Calu3 (cell line): ENCODE results near the gene UGT3A2. TPM values are rescaled to one million over a fixed set of nuclear protein-coding genes. Genes with fewer than 3 reads are reported as not detected.
"Not testable (repeated sequence)": the region's sequence is repeated elsewhere in the genome, so short reads cannot be mapped to it uniquely, and the experiment has no call there.

Experiments
- BruUV-seq: library from RNA; stranded (reverse); fragments of 400-500 nt; replicated peaks from 2 replicates; lab custom pipeline; 2021; lab: Mats Ljungman, UMichigan
- CTCF ChIA-PET: fragments of 300-600 bp; sonication (Branson Sonifier 250); formaldehyde crosslinking; loops from one replicate; lab custom pipeline; 2022; ENCODE audit warnings: antibody characterized with exemption; lab: Charles Lee
- DNase-seq: peaks from one replicate; pipeline ENCODE4 v3.0.0; 2022
- H3K27ac Mint-ChIP-seq: one replicate; pipeline ENCODE4 v1.8.0; 2022; ENCODE audit warnings: mixed read lengths; ENCODE audit not compliant: unreplicated experiment
- H3K27me3 Mint-ChIP-seq: one replicate; pipeline ENCODE4 v1.8.0; 2022; ENCODE audit warnings: mixed read lengths; ENCODE audit not compliant: unreplicated experiment
- H3K36me3 Mint-ChIP-seq: one replicate; pipeline ENCODE4 v1.8.0; 2022; ENCODE audit warnings: mild to moderate bottlenecking, moderate library complexity, mixed read lengths; ENCODE audit not compliant: insufficient read depth, unreplicated experiment
- H3K4me1 Mint-ChIP-seq: one replicate; pipeline ENCODE4 v1.8.0; 2022; ENCODE audit warnings: mild to moderate bottlenecking, low read depth, mixed read lengths; ENCODE audit not compliant: unreplicated experiment
- H3K4me3 Mint-ChIP-seq: one replicate; pipeline ENCODE4 v1.8.0; 2022; ENCODE audit warnings: mild to moderate bottlenecking, low read depth, moderate library complexity, mixed read lengths; ENCODE audit not compliant: unreplicated experiment
- H3K9me3 Mint-ChIP-seq: one replicate; pipeline ENCODE4 v1.8.0; 2022; ENCODE audit warnings: low read depth, mixed read lengths; ENCODE audit not compliant: unreplicated experiment
- CTCF ChIP-seq: fragments of 200-600 bp; IDR thresholded peaks from one replicate; pipeline ENCODE4 v1.8.0; 2022; ENCODE audit warnings: antibody characterized with exemption; ENCODE audit not compliant: unreplicated experiment
- intact Hi-C: fragments of 100-400 bp; cut with micrococcal nuclease; formaldehyde crosslinking; loops from one replicate; pipeline ENCODE4 v1.10.0; 2022; ENCODE audit not compliant: unreplicated experiment
- total RNA-seq: library from RNA; stranded (reverse); gene quantifications from 2 replicates; pipeline ENCODE4 v1.2.3, GENCODE V29; 2022

Gene UGT3A2
- total RNA-seq, 1 experiment from 2014 or later, result not detected

GRCh38 chr5:36041537-36041845, 25.2 kb downstream of the UGT3A2 start:
- CTCF ChIA-PET, result no interaction called here
- no peaks in the 10 kb centered on the region for H3K36me3 Mint-ChIP-seq
- BruUV-seq, result no TSS peak
- intact Hi-C loops, result loop anchor here (1.0 kb wide), 1 partner anchor 78 kb away; no protein-coding TSS in a partner anchor
- H3K4me3 Mint-ChIP-seq, result no peak overlapping the region
- peaks cover 7% of the 10 kb centered on the region for H3K9me3 Mint-ChIP-seq
- no peaks in the 10 kb centered on the region for H3K4me1 Mint-ChIP-seq
- no peak for TF ChIP-seq CTCF
- DNase-seq, result peak; percentile 7
- no peak overlapping the region for H3K27ac Mint-ChIP-seq
- H3K27me3 Mint-ChIP-seq, result no peaks in the 10 kb centered on the region

GRCh38 chr5:36040651-36041536, 25.8 kb downstream of the UGT3A2 start:
- Mint-ChIP-seq H3K4me3 (no peak overlapping the region), H3K9me3 (peaks cover 7% of the 10 kb centered on the region), H3K36me3 (no peaks in the 10 kb centered on the region), H3K27me3 (no peaks in the 10 kb centered on the region), H3K27ac (no peak overlapping the region), H3K4me1 (no peaks in the 10 kb centered on the region)
- CTCF ChIA-PET, result no interaction called here
- no peak for DNase-seq
- TF ChIP-seq CTCF, result no peak
- intact Hi-C loops, result loop anchor here (1.0 kb wide), 1 partner anchor 78 kb away; no protein-coding TSS in a partner anchor
- no TSS peak for BruUV-seq

GRCh38 chr5:36035696-36036095, 31.0 kb downstream of the UGT3A2 start:
- CTCF ChIA-PET, result no interaction called here
- Mint-ChIP-seq H3K27me3 (no peaks in the 10 kb centered on the region), H3K27ac (no peak overlapping the region), H3K4me1 (no peaks in the 10 kb centered on the region), H3K36me3 (no peaks in the 10 kb centered on the region), H3K9me3 (peaks cover 7% of the 10 kb centered on the region), H3K4me3 (no peak overlapping the region)
- TF ChIP-seq CTCF, result no peak
- DNase-seq, result no peak
- intact Hi-C loops, result no loop called here
- no TSS peak for BruUV-seq

- H3K4me3 Mint-ChIP-seq, H3K9me3 Mint-ChIP-seq, H3K36me3 Mint-ChIP-seq, H3K27ac Mint-ChIP-seq, BruUV-seq, DNase-seq, intact Hi-C loops, CTCF ChIA-PET, H3K4me1 Mint-ChIP-seq, H3K27me3 Mint-ChIP-seq: not testable (repeated sequence)
Observed at GRCh38 chr5:36034536-36035134, 32.0 kb downstream of the UGT3A2 start.
